ENCODE data around the gene EBF3.

EBF3 gene

DNA sequence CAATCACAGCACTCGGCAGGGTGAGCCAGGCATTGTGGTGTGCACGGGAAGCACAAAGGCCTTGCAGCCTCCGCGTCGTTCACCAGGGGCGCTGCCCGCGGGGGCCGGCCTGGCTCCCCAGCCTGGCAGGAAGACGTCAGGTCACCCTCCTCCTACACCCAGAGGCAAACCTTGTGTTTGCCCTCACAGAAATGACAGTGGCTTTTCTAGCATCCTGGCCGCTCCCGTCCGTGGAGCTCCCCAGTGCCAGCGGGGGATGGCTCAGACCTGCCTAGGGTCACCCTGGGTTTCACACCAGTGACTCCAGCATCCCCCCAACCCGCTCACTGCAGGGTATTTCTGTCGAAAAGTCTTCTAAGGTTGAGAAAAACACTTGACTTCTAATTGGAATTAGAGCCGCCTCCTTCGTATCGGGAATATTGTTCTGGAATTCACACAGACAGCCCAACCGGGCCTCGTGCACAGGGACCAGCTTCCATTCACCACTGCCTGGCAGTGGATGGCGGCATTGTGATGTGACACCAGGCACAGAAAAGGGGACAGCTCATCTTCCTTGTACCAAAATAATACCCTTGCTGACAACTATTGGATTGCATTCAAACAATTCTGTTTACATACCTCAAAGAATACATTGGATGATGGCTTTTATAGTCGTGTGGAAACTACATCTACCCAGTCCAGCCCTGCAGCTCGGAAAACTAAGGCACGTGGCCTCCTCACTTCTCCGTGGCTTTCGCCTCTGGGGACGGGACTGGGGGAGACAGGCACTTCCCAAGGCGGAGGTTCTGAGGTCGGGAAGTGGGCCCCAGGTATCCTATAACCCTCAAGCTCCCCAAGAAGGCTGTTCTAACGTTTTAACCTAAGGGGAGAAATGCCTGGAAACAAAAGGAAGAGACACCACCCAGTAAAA lies 109.0 kb downstream of the EBF3 start:
- no peak for FAIRE-seq
- no peak for DNase-seq (ENCODE audit: low spot score)

DNA sequence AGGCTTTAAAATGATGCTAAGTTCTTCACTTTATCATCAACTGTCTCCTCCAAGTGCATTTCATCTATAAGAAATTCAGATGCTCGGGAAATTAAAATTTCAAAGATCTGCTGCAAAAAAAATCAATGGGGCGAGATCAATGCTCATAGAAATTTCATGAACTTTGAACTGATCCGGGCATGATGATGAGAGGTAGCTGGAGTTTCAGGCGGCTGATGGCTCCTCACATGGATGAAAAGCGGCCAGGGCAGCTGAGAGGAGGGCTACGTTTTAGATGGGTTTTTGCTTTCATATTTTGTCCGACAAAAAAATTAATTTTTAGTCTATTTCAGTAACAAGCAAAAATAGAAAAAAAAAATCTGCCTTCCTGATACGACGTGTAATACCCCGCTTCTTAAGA lies 109.9 kb downstream of the EBF3 start:
- FAIRE-seq (no peak), DNase-seq (ENCODE audit: low spot score) (no peak)

DNA sequence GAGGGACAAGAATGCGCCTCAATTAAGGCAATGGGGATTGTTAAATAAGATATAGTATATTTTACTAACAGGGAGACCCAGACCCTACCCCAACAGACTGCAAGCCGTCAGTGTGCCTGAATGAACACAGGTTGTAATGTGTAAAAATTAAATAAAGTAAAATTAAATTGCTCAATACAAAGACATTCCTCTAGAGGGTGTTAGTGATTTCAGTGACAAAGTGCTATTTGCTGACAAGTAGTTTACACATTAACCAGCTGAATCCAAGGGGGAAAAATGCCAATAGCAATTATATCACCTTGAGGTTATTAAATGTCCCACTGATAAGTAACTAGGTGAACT lies 110.5 kb downstream of the EBF3 start:
- peak; percentile 50 for DNase-seq (ENCODE audit: low spot score)
- peak; percentile 27 for FAIRE-seq

DNA sequence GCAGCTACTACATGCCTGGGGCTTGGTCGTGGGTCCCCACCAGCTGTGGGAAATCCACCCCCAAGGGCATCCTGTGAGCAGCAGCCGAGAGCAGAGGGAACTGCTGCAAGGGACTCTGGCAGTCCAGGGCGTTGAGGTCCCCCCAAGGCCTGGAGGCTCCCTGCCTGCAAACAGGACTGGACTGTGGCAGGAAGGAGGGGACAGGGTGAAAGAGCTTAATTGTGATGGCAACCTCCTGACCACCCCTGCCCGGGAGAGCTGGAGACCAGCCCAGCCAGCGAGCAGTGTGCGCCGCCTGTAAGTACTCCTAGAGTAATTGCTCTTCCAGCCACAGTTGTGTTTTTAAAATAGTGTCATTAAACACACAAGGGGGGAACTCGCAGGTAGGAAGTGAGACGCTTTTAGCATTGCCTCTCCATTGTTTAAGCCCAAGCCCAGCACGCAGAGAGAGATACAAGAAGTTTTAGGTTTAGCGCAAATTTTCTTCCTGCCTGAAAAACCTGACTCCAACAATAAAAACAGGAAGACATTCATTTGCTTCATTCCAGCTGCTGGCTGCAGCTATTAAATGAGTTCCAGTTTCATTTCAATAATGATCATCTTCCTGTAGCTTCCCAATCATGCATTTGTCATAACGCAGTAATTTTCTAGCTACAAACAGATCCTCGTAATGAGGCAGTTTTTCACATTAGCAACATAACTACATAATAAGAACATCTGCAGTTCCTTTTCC lies 111.1 kb downstream of the EBF3 start:
- DNase-seq (ENCODE audit: low spot score) (no peak), FAIRE-seq (no peak)

DNA sequence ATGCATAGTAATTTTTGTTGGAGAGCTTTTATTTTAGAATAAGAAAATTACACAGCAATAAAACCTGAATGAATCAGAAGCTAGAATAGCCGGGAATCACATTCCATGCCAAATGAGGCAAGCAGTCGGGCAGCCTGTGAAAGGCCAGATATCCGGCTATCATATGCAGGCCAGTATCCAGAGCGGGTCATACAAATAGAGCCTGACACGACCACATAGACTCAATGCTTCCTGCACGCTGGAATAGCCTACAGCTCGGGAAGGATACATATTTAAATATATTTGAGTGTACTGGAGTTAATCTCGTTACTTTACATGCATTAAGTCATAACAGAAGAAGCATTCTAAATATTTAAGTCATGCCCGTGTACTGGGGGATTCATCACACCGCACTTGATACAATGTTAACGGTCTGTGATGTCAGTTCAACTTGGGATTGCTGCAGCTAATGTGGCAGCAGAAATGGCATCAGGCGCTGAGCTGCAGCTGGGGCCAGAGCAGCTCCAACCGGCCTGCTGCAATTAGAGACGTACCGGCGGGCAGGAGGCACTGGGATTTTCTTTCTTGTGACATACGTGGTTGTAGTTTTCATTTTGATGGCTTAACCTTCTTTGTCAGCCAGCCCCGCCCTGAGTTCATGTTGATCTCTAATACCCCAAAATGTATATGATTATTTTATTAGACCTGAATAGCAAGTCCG lies 112.0 kb downstream of the EBF3 start:
- FAIRE-seq: no peak

DNA sequence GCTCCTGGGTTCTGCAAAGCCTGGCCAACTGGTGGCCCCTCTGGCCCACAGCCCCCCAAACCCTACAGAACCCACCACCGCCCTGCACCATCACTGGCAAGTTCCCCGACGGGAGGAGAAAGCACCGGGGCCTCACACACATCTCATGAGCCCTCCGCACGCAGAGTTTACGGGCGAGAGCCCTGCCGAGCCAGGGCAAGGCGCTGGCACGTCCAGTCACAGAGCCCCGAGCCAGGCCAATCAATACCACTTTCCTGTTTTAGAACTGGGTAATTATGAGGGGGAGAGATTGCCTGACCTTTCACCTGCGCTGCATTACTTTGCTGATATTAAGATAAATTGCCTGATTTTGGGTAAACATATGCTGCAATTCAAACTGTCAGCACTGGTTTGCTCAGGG lies 113.3 kb downstream of the EBF3 start:
- FAIRE-seq: no peak
- DNase-seq (ENCODE audit: low spot score): no peak

More for the DNA sequence above, 112.0 kb downstream of the EBF3 start:
- DNase-seq (ENCODE audit: low spot score): no peak

DNA sequence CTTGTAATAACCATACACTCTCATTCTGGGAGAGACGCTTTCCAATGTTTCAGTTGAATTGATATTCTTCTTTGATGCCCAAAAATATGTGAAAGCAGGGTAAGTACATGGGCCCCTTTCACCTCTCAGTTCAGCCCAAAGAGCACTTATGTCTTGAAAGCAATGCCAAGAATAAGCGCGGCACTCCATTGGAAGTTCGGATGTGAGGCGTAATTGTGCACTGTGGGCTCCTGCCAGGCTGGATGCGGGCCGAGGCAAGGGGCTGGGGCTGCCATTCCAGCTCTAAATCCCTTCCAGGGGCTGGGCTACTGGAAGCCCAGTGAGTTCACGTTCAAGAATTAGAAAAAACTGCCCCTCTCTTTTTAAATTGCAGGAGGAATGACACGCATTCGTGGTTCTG lies 113.8 kb downstream of the EBF3 start:
- no peak for DNase-seq (ENCODE audit: low spot score)
- FAIRE-seq: no peak

DNA sequence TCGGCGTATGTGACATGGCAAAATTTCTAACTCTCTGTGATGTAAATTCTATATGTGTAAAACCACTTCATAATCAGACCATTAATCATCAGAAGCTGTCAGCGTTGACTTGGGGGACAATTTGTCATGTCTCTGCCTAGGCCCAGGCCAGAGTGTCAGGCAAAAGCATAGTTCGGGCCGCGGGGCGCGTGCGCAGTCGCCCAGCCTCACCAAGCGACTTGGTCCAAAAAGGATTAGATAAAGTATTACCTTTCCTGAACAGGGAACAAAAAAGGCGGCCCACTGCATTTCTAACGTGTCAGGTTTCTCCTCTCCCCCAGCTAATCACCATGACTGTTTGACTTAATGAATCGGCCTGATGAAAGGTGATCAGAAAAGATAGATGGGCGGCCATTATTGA lies 114.2 kb downstream of the EBF3 start:
- FAIRE-seq: no peak
- DNase-seq (ENCODE audit: low spot score): no peak

DNA sequence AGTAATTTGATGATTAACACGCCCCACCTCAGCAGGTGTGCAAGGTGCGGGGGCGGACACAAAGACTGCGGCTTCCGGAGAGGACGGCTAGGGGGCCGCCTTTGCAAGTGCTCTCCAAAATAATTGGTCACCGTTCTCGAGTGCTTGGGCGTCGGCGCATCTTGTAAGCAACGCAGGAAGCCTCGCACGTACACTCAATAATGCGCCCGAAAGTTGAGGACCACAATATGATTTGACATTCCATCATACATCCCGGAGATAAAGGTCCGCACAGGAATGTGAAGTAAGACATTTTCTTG lies 114.7 kb downstream of the EBF3 start:
- FAIRE-seq (no peak), DNase-seq (ENCODE audit: low spot score) (no peak)

DNA sequence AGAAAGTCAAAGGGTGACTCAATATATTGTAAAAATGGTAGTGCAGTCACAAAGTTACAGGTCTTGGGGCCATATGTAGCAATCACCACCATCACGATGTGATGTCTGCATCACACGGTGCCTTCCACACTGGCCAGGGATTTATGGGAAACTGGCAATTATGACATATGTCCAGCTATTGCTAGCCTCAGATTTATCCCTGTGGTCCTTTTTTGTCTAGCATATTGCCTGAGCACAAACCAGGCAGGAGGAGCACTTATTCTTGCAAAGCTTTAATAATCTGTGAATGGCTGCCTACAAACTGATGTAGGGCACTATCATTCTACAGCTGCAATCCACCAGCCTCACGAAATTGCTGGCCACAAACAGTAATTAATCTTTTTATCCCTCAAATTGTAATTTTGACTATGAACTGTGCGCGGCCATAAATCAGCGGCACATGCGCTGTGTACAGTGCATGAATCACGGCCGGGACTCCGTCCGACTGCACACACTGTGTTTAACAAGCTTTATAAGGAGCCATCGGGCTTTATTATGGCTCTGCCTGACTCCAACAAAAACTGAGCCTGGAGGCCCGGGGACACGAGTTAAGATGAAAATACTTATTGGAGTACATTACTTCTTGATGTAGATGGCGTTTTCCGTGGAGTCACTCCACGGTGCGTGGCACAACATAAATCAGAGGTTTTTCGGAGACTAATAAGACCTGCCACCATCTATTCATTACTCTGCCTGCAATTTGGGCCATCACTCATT lies 115.2 kb downstream of the EBF3 start:
- FAIRE-seq (no peak), DNase-seq (ENCODE audit: low spot score) (no peak)

DNA sequence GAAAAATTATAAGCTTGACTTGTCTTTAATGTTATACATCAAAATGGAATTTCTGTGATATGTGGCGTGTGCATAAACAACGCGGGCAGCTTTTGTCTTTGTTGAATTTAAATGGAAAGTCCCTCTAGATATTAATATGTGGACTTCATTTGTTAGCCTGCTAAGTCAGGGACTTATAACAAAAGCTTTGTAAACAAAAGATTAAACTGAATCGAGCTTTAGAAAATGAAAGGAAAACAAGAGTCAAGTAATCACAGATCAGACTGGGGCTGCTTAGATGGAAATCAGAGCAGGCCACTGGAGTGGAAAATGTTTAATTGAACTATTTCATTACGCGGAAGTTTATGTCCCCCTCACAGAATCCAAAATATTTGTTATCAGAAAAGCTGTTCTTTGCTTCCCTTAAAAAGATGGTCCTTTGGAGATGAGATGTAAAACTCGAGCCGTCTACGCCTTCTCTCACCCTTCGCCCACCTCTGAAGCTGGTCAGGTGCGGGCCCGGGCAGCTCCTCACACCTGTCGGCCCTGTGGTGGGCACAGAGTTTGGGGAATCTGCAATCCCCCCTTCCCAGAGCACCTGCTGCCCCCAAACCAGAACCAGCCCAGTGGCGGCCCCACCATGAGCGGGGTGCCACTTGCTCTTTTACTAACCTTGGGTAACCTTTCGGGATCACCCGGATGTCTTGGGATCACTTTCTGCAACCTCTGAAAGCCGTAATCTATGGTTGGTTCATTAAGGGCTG lies 116.2 kb downstream of the EBF3 start:
- DNase-seq (ENCODE audit: low spot score) (no peak), FAIRE-seq (no peak)

DNA sequence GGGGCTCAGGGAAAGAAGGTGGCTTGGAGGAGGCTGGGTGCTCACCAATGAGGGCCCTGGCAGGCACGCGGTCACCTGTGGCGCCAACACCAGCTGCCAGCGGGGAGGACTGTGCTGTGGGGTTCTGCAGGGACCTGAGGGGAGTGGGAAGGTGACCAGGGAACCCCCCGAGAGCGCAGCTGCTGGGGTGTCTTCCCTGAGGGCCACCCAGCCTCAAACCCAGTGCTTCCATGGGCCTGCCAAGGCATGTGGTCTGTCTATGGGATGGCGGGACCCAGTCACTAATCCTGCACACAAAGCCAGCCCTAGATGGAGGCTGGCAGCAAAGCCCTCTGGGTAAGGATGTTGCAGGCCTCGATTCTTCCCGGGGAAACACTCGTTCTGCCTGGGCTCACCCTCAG lies 117.1 kb downstream of the EBF3 start:
- DNase-seq (ENCODE audit: low spot score): no peak
- no peak for FAIRE-seq

DNA sequence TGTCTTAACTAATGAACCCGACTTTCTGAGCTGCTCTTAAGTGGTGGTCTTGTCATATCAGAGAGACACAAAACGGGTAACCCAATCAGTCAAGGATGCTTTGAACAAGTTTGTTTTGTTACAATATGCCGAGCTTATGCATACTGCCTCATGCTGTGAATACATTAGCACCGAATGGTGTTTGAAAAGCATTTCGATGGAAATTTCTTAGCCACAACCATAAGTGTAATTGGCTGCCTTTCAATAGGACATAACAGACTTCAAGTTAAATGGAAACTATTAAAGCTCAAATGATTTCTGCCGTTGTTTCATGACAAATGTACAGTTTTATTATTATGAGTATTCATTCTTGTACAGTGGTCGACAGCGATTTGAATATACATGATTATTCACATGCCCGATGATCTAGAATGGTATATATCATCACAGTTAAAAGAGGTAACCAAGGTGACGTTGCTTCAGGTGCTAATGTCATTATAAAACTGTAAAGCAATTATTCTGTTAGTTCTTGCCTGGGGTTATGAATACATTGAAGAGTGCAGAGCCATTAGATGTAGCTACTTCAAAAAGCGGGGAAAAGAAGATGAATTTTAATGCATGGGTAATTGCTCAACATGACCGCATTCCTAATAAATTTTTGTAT lies 118.8 kb downstream of the EBF3 start:
- FAIRE-seq (no peak), DNase-seq (ENCODE audit: low spot score) (no peak)

DNA sequence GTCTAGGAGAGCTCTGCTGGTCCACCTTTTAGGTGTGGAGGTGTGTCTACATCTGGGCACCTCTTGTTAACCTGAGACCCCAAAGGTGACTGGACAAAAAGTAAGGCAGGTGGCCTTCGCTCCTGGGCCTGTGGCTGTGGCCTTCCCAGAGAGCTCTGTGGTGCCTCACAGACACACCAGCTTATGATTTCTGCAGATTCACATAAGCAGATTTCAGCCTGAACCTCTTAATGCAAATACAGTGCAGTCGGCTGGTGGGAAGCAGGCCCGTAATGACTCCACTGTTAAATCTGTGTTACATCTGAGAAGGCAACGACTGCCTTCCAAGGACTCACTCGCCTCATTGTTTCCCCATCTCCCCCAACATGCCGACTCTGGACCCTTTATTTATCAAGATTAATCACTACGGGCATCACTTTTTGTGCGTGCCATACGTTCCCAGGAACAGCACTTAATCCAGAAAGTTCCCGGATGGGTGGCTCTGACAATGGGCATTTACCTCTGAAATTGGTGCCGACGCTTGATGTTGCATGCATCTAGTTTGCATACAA lies 119.8 kb downstream of the EBF3 start:
- FAIRE-seq (no peak), DNase-seq (ENCODE audit: low spot score) (no peak)

DNA sequence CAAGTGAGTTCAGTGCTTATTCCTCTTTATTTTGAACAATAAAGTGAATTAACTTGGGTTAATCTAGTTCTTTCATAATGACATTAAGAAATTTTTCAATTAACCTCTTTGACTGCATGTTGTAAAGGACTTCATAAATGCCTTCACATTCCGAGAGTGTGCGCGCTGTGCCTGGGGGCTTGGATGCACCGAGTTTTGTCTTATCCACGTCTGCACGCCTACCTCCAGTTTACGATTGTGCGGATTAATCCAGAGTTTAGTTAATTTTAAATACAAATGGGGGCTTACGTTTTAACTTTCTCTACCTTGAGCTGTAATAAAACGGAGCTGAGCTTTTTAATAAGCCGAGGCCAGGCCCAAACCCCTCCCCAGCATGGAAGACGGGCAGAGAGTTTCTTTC lies 120.4 kb downstream of the EBF3 start:
- no peak for DNase-seq (ENCODE audit: low spot score)
- FAIRE-seq: no peak

DNA sequence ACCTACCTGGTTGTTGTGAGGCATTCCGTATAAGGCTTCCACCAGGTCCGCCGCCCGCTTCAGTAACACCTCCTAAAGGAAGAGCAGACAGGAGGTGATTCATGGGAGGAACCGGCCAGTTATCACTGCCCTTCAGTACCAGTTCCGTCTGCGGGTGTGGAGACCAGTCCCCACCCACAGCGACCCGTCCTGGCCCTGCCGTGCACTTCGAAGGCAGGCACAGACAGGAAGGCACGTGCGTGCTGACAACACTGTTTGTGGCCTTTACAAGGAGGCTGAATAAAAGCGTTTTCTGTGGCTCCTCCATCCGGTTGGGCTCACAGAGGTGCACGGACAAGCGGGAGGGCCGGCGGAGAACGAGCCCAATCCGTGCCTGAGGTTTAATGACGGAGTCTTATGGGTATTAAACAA lies 120.9 kb downstream of the EBF3 start:
- FAIRE-seq (no peak), DNase-seq (ENCODE audit: low spot score) (no peak)

DNA sequence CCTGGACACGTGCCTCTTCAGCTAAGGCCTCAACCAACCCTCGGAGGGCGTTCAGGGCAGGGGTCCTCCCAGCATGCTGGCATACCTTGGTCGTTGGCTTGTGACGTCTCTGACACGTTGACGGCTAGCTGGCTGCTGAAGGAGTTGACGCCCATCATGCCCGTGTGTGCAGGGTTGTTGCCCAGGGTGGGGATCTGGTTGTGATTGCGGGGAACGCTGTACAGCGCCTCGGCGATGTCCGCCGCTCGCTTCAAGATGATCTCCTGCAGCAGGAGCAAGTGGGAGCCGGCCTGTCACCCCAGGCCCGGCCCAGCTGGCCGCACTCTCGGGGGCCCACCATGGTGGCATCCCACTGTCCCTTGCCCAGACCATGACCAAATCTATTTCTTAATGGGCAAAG lies 122.0 kb downstream of the EBF3 start:
- no peak for FAIRE-seq
- DNase-seq (ENCODE audit: low spot score): no peak

DNA sequence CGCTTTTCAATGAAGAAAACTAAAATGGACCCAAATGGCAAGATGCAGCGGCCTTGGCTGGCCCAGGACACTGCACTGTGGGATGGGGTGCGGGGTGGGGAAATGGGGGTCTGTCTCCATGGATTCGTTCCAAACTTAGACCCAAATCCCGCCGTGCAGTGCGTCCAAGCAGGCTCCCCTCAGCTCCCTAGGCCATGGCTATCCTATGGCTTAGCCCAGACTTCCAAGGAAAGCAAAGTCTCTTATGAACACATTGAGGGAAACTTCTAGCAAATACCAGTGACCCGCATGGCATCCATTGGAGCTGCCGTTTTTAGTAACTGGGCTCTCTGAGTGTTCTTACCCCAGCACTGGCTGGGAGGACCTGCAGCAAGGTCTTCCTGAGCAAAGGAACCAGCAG lies 122.5 kb downstream of the EBF3 start:
- no peak for FAIRE-seq
- no peak for DNase-seq (ENCODE audit: low spot score)

DNA sequence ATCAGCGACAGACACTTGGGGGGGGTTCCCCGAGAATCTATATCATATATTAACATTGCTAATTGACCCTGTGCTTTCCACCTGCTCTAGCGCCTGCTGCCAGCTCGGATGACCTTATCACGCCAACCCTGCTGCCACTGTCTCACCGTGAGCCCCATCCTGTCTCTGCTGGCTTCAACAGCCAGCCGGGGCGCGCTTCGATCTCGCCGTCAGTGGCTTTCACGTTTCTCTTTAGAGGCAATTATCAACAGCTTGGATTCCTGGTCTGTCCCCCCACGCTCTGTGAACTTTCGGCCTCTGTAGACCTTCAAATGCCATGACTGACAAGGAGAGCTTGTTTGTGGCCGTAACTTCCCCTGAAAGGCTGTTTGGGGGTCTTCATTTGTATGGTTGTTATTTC lies 123.0 kb downstream of the EBF3 start:
- no peak for DNase-seq (ENCODE audit: low spot score)
- FAIRE-seq: no peak

DNA sequence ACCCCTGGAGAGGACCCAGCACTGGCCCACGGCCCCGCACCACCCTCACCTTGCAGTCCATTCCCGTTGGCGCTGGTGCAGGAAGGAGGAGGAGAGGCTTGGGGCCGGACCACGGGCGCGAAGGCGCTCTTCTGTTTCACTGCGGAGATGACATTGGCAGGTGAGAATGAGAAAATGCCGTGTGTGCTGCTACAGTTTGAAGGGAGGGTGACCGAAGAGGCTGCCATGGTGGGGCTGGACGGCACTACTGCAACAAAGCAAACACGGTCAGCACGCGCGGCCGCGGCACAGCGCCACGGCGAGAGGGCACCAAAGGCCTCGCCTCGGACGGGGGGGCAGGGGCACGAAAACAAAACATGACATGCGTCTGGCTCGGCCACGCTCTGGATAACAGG lies 123.9 kb downstream of the EBF3 start:
- DNase-seq (ENCODE audit: low spot score) (no peak), FAIRE-seq (no peak)

Measured in RCC 7860 (cell line).